Urinary bladder (tissue), 4 donors: ENCODE results near the gene GRIK5. TPM values are rescaled to one million over a fixed set of nuclear protein-coding genes. Genes with fewer than 3 reads are reported as not detected.

Experiments used
- DNase-seq: peaks from one replicate; pipeline ENCODE4 v3.0.0-alpha.2; 2015; ENCODE audit errors: extremely low spot score
- H3K27ac ChIP-seq: one replicate; pipeline ENCODE4 v1.5.1; 2013; ENCODE audit warnings: low read depth, mild to moderate bottlenecking, moderate library complexity
- H3K36me3 ChIP-seq: one replicate; pipeline ENCODE4 v1.6.1; 2013; ENCODE audit warnings: mild to moderate bottlenecking, moderate library complexity; ENCODE audit not compliant: insufficient read depth
- H3K4me1 ChIP-seq: one replicate; pipeline ENCODE4 v1.6.1; 2013; ENCODE audit warnings: mild to moderate bottlenecking, moderate library complexity; ENCODE audit not compliant: insufficient read depth
- H3K4me3 ChIP-seq: one replicate; pipeline ENCODE4 v1.5.1; 2013; ENCODE audit warnings: low read depth, low read length
- WGBS: extraction: QIAGEN DNeasy Blood & Tissue Kit; methylation state at CpG from one replicate; pipeline ENCODE4 v1.1.7; 2013; 5-methylcytosine and 5-hydroxymethylcytosine counted together
- polyA plus RNA-seq: library from polyadenylated mRNA; stranded (reverse); fragments of 200-250 nt; gene quantifications from one replicate; pipeline ENCODE4 v1.2.3, GENCODE V29; 2013
- total RNA-seq: library from RNA; depleted of rRNA; stranded (reverse); fragments of >200 nt; gene quantifications from one replicate; pipeline ENCODE4 v1.2.3, GENCODE V29; 2014
- donor health status: healthy with polysubstance abuse.
- donor health status: healthy.

The GRIK5 gene
- total and polyA plus RNA-seq, 2 donors = 2.5 to 8.6 TPM

DNA sequence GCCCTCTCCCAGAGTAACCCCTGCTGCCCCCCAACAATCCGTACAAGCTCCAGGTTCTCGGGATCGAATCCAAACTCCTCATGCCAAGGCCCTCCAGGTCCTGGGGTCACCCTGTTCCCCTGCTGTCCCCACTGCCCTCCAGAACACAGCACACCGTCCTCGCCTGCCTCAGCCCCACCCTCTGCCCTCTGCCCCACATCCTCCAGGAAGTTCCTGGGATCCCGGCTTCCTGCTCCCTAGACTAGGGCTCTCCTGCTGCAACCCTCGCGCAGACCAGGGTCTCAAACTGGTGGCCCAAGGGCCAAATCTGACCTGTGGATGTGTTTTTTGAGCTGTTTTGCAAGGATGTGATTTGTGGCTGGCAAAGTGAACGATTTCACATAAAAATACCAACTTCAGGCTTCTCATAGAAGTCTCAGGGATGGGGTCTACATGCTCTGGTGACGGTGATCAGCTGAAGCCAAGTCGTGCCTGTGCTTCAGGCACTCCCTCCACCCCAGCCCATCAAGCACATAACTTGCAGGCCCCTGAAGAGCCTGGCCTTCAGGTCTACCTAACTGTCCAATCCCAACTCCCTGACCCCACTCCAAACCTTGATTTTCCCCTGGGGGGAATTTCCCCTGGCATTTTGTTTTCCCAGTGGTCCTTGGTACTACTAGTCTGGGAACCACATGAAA lies 112.7 kb downstream of the GRIK5 start:
- H3K4me1 ChIP-seq = no peaks in the 10 kb centered on the region
- H3K36me3 ChIP-seq = no peaks in the 10 kb centered on the region
- DNase-seq = no peak
- no peak overlapping the region for H3K27ac ChIP-seq
- WGBS = 80% methylated on average over 11 of the region's 11 CpGs
- no peak overlapping the region for H3K4me3 ChIP-seq

DNA sequence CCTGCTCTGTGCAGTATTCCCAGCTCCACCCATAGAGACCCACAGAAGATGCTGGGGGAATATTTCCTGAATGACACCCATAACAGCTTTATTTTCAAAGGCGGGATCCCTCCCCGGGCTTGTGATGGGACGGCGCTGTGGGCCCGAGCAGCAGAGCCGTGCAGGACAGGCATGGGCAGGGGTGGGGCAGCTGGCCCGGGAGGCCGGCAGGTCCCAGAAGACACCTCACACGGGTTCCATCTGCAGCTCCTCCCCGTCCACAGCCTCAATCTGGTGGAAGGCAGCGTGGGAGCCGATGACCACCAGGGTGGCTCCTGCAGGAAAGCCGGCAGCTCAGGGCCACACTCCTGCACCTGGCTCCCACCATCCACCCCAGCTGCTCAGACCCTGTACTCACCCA lies 113.4 kb downstream of the GRIK5 start:
- 86% methylated on average over 13 of the region's 13 CpGs for WGBS
- no peak overlapping the region for H3K27ac ChIP-seq
- no peaks in the 10 kb centered on the region for H3K4me1 ChIP-seq
- H3K36me3 ChIP-seq = no peaks in the 10 kb centered on the region
- no peak for DNase-seq
- no peak overlapping the region for H3K4me3 ChIP-seq

DNA sequence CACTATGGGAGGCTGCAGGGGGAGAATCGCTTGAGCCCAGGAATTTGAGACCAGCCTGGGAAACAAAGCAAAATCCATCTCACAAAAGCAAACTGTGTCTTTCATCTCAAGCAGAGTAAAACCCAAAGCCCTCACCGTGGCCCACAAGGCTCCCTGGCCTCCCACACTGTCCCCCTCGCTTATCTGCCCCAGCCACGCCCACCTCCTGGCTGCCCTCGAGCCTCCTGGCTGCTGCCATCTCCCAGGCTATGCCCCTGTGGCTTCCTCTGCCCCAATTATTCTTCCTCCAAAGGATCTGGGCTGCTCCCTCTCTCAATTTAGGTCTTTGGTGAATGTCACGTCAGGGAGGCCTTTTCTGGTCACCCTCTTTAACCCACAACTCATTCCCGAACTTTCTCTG lies 114.5 kb downstream of the GRIK5 start:
- Histone ChIP-seq H3K4me3 (no peak overlapping the region), H3K27ac (no peak overlapping the region), H3K4me1 (no peaks in the 10 kb centered on the region), H3K36me3 (no peaks in the 10 kb centered on the region)
- 70% methylated on average over 7 of the region's 7 CpGs for WGBS
- DNase-seq = no peak

DNA sequence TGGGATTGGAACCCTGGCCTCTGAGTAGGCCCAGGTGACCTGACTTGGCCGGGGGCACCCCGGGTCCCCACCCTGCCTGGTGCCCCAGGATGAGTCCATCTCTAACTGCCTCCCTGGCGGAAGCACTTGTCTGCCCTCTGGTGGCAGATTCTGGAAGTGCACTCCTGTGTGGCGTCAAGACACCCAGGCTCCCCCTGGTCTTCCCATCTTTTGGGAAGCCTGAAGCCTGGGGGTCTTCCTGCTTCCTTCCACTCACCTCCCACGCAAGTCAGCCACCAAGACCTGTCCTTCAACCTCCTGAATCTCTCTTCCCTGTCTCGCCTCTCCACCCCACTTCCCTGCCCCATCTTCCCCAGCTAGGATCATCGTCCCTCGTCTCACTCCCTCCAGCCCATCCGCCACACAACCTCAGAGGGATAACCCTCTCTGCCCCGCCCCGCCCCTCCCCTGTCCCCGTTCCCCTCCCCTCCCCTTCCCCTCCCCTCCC lies 118.3 kb downstream of the GRIK5 start:
- Histone ChIP-seq H3K27ac (no peak overlapping the region), H3K36me3 (no peaks in the 10 kb centered on the region), H3K4me3 (no peak overlapping the region), H3K4me1 (no peaks in the 10 kb centered on the region)
- no peak for DNase-seq
- WGBS = 2% methylated on average over 12 of the region's 12 CpGs

Other genes starting within 250 kb of the GRIK5 start
- gene LYPD4, start 225.5 kb downstream of the GRIK5 start, total RNA-seq = not detected
- not detected for gene LYPD4, start 225.5 kb downstream of the GRIK5 start, polyA plus RNA-seq
- not detected for gene DMRTC2, start 225.2 kb downstream of the GRIK5 start, total RNA-seq
- not detected for gene DMRTC2, start 225.2 kb downstream of the GRIK5 start, polyA plus RNA-seq
- 377 TPM for gene RPS19, start 210.0 kb downstream of the GRIK5 start, total RNA-seq
- 1,600 TPM for gene RPS19, start 210.0 kb downstream of the GRIK5 start, polyA plus RNA-seq
- 0.37 TPM for gene CD79A, start 192.9 kb downstream of the GRIK5 start, total RNA-seq
- 0.80 TPM for gene CD79A, start 192.9 kb downstream of the GRIK5 start, polyA plus RNA-seq
- gene ARHGEF1, start 187.0 kb downstream of the GRIK5 start, total RNA-seq = 20.1 TPM
- gene ARHGEF1, start 187.0 kb downstream of the GRIK5 start, polyA plus RNA-seq = 59.2 TPM
- gene ERFL, start 141.8 kb downstream of the GRIK5 start, total RNA-seq = not detected
- gene ERFL, start 141.8 kb downstream of the GRIK5 start, polyA plus RNA-seq = 0.19 TPM
- 89.0 TPM for gene RABAC1, start 110.9 kb downstream of the GRIK5 start, total RNA-seq
- gene RABAC1, start 110.9 kb downstream of the GRIK5 start, polyA plus RNA-seq = 339 TPM
- 0.37 TPM for gene ATP1A3, start 76.0 kb downstream of the GRIK5 start, total RNA-seq
- 0.77 TPM for gene ATP1A3, start 76.0 kb downstream of the GRIK5 start, polyA plus RNA-seq
- gene ZNF574, start 6.0 kb upstream of the GRIK5 start, total RNA-seq = 7.6 TPM
- 18.8 TPM for gene ZNF574, start 6.0 kb upstream of the GRIK5 start, polyA plus RNA-seq
- 0.95 TPM for gene POU2F2, start 62.2 kb upstream of the GRIK5 start, total RNA-seq
- gene POU2F2, start 62.2 kb upstream of the GRIK5 start, polyA plus RNA-seq = 4.4 TPM
- 15.5 TPM for gene DEDD2, start 147.5 kb upstream of the GRIK5 start, total RNA-seq
- gene DEDD2, start 147.5 kb upstream of the GRIK5 start, polyA plus RNA-seq = 29.5 TPM
- gene ZNF526, start 150.1 kb upstream of the GRIK5 start, total RNA-seq = 7.0 TPM
- 6.0 TPM for gene ZNF526, start 150.1 kb upstream of the GRIK5 start, polyA plus RNA-seq
- gene GSK3A, start 172.4 kb upstream of the GRIK5 start, total RNA-seq = 8.4 TPM
- gene GSK3A, start 172.4 kb upstream of the GRIK5 start, polyA plus RNA-seq = 56.9 TPM
- gene ERF, start 184.9 kb upstream of the GRIK5 start, total RNA-seq = 17.9 TPM
- gene ERF, start 184.9 kb upstream of the GRIK5 start, polyA plus RNA-seq = 50.9 TPM
- gene CIC, start 199.0 kb upstream of the GRIK5 start, total RNA-seq = 14.0 TPM
- 59.5 TPM for gene CIC, start 199.0 kb upstream of the GRIK5 start, polyA plus RNA-seq
- gene PRR19, start 231.9 kb upstream of the GRIK5 start, total RNA-seq = not detected
- gene PRR19, start 231.9 kb upstream of the GRIK5 start, polyA plus RNA-seq = 1.0 TPM
- gene PAFAH1B3, start 232.4 kb upstream of the GRIK5 start, total RNA-seq = 15.9 TPM
- 20.9 TPM for gene PAFAH1B3, start 232.4 kb upstream of the GRIK5 start, polyA plus RNA-seq
- gene TMEM145, start 243.1 kb upstream of the GRIK5 start, total RNA-seq = not detected
- 0.94 TPM for gene TMEM145, start 243.1 kb upstream of the GRIK5 start, polyA plus RNA-seq